ENCODE results near the gene THRB. TPM values are rescaled to one million over a fixed set of nuclear protein-coding genes. Genes with fewer than 3 reads are reported as not detected.

The THRB gene
- polyA plus RNA-seq, 1 of the 3 experiments (the other 2 are of a cell fraction): 0.02 TPM

DNA sequence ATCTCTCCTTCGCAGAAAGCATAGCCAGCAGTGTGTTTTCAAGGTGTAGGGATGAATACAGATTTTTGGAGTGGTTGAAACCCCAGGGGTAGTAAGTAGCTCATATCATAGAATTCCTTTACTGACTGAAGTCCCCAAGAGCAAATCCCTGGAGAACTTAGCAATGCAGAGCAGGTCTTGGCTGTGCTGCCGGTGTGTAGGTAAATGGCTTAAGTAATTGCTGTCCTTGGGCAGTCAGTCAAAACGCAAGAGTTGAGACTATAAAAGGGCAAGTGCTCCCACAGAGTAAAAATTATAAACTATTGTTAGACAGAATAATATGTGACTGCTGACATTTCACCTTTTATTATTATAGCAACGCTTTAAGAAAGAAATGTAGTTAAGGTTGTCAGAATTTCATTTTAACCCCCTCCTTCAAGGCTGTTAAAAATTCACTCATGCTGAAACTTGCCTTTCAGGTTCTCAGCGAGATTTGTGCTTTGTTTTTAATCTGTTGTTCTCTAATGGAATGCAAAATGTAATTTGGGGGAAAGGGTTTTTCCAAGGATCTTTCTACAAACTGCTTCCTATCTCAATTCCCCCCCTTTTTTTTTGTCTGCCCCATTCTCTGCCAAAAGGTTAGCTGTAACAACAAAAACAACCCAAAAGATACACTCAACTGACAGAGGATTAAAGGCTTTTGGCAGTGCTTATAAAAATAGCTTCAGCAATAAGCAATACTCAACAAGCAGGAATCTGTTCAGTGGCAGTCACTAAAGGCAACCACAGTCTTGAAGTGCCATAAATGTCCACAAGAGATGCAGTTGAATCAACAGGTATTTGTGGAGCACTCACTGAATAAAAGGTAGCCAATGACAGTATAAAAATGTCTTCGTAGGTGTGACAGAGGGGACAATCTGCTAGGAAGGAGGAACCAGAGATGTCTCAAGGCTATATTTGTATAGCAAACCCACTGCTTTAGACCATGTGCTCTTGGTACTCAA, 105.3 kb downstream of the THRB start:
- Histone ChIP-seq H3K9me3 (no peaks in the 10 kb centered on the region), H3K27ac (ENCODE audit: low read depth in 2 of 2, low read length in 1 of 2) (no peak overlapping the region), H3K9ac (no peak overlapping the region), H3K4me1 (ENCODE audit: control insufficient read depth in 1 of 2, insufficient read depth in 2 of 2, low read depth in 1 of 2, low read length in 1 of 2) (no peaks in the 10 kb centered on the region; a peak in 1 of 4 replicates), H3K27me3 (ENCODE audit: insufficient read depth) (no peaks in the 10 kb centered on the region), H3K79me2 (ENCODE audit: insufficient read depth) (no peaks in the 10 kb centered on the region), H3K36me3 (replicated peaks in 1 of 2; ENCODE audit: control insufficient read depth in 1 of 2, insufficient read depth in 2 of 2, low read length in 1 of 2) (no peaks in the 10 kb centered on the region), H3F3A (replicated peaks; ENCODE audit: insufficient read depth) (no peaks in the 10 kb centered on the region), H3K9me2 (no peaks in the 10 kb centered on the region), H2AFZ (ENCODE audit: low read depth) (no peak overlapping the region), H3K4me2 (no peak overlapping the region), H3K4me3 (ENCODE audit: low read depth in 2 of 2, low read length in 1 of 2) (no peak overlapping the region), H4K20me1 (ENCODE audit: insufficient read depth) (no peaks in the 10 kb centered on the region)
- TF ChIP-seq TEAD4 (IDR thresholded peaks at IDR 0.05; ENCODE audit: borderline replicate concordance, insufficient read depth): no peak
- no peak for TF ChIP-seq TAF1 (IDR thresholded peaks at IDR 0.05; ENCODE audit: borderline replicate concordance, low read depth, low read length)
- TF ChIP-seq JUND (IDR thresholded peaks at IDR 0.05): no peak
- TF ChIP-seq POLR2AphosphoS5 (IDR thresholded peaks at IDR 0.05; ENCODE audit: low read depth, low read length): no peak
- no peak for TF ChIP-seq YY1 (IDR thresholded peaks at IDR 0.05; ENCODE audit: low read depth)
- TF ChIP-seq FOSL2 (IDR thresholded peaks at IDR 0.05; ENCODE audit: borderline replicate concordance, low read depth): no peak
- TF ChIP-seq SMC3 (IDR thresholded peaks at IDR 0.05; ENCODE audit: low read depth, low read length): no peak
- TF ChIP-seq, protein P1, sequence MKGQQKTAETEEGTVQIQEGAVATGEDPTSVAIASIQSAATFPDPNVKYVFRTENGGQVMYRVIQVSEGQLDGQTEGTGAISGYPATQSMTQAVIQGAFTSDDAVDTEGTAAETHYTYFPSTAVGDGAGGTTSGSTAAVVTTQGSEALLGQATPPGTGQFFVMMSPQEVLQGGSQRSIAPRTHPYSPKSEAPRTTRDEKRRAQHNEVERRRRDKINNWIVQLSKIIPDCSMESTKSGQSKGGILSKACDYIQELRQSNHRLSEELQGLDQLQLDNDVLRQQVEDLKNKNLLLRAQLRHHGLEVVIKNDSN (IDR thresholded peaks at IDR 0.05; ENCODE audit: borderline replicate concordance, low read depth): no peak
- TF ChIP-seq MXI1 (IDR thresholded peaks at IDR 0.05; ENCODE audit: low read depth, low read length): no peak
- TF ChIP-seq, protein P2, sequence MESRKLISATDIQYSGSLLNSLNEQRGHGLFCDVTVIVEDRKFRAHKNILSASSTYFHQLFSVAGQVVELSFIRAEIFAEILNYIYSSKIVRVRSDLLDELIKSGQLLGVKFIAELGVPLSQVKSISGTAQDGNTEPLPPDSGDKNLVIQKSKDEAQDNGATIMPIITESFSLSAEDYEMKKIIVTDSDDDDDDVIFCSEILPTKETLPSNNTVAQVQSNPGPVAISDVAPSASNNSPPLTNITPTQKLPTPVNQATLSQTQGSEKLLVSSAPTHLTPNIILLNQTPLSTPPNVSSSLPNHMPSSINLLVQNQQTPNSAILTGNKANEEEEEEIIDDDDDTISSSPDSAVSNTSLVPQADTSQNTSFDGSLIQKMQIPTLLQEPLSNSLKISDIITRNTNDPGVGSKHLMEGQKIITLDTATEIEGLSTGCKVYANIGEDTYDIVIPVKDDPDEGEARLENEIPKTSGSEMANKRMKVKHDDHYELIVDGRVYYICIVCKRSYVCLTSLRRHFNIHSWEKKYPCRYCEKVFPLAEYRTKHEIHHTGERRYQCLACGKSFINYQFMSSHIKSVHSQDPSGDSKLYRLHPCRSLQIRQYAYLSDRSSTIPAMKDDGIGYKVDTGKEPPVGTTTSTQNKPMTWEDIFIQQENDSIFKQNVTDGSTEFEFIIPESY (IDR thresholded peaks at IDR 0.05; ENCODE audit: borderline replicate concordance, low read depth): no peak
- no peak for TF ChIP-seq EP300 (IDR thresholded peaks at IDR 0.05; ENCODE audit: borderline replicate concordance in 1 of 2, low read depth in 1 of 2, low read length in 1 of 2)
- no peak for TF ChIP-seq RXRA (IDR thresholded peaks at IDR 0.05; ENCODE audit: borderline replicate concordance, low read depth)
- no peak for DNase-seq
- 56% methylated on average over 6 of the region's 6 CpGs for WGBS (ENCODE audit: low lambda C conversion rate)
- CTCF ChIA-PET: interaction anchor here (1.4 kb wide), 1 partner anchor 11 kb away, joined by 4 read pairs; no protein-coding TSS in a partner anchor
- POLR2A ChIA-PET: interaction anchor here (0.6 kb wide), 1 partner anchor 257 kb away, joined by 3 read pairs; no protein-coding TSS in a partner anchor

DNA sequence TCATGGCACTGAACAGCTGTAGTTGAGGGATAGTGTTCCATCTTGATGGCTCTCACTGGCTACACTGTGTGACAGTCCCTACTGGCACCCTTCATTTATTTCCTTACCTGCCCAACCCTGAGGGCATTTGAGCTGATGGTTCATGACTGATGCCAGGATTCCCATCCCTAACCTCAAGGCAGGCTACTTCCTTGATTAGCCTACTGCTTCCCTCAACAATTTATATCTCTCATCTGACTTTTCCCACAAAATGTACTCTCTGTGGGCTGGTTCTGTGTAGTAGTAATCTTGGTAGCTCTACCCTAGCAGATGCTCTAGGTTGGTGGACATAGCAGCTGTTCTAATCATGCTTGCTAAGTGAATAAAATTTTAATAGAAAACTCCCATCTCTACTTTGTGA, 106.0 kb downstream of the THRB start:
- Histone ChIP-seq H3K4me1 (ENCODE audit: control insufficient read depth in 1 of 2, insufficient read depth in 2 of 2, low read depth in 1 of 2, low read length in 1 of 2) (no peaks in the 10 kb centered on the region; a peak in 1 of 4 replicates), H2AFZ (ENCODE audit: low read depth) (no peak overlapping the region), H3K79me2 (ENCODE audit: insufficient read depth) (no peaks in the 10 kb centered on the region), H3K9ac (no peak overlapping the region), H3K4me2 (no peak overlapping the region), H3K4me3 (ENCODE audit: low read depth in 2 of 2, low read length in 1 of 2) (no peak overlapping the region), H3K9me3 (no peaks in the 10 kb centered on the region), H3K27ac (ENCODE audit: low read depth in 2 of 2, low read length in 1 of 2) (no peak overlapping the region), H3K36me3 (replicated peaks in 1 of 2; ENCODE audit: control insufficient read depth in 1 of 2, insufficient read depth in 2 of 2, low read length in 1 of 2) (no peaks in the 10 kb centered on the region), H4K20me1 (ENCODE audit: insufficient read depth) (no peaks in the 10 kb centered on the region), H3K9me2 (no peaks in the 10 kb centered on the region), H3K27me3 (ENCODE audit: insufficient read depth) (no peaks in the 10 kb centered on the region), H3F3A (replicated peaks; ENCODE audit: insufficient read depth) (no peaks in the 10 kb centered on the region)
- POLR2A ChIA-PET: no interaction called here
- no peak for DNase-seq
- CTCF ChIA-PET: interaction anchor here (1.4 kb wide), 1 partner anchor 10 kb away, joined by 4 read pairs; no protein-coding TSS in a partner anchor
- TF ChIP-seq FOXJ3 (CRISPR knock-in tag; IDR thresholded peaks at IDR 0.05) (no peak), EZH2phosphoT487 (IDR thresholded peaks at IDR 0.05; ENCODE audit: borderline replicate concordance, low read depth) (no peak), TAF1 (IDR thresholded peaks at IDR 0.05; ENCODE audit: borderline replicate concordance, low read depth, low read length) (no peak), FOSL2 (IDR thresholded peaks at IDR 0.05; ENCODE audit: borderline replicate concordance, low read depth) (no peak), GATA2 (CRISPR knock-in tag; IDR thresholded peaks at IDR 0.05) (no peak), MEF2A (IDR thresholded peaks at IDR 0.05; ENCODE audit: borderline replicate concordance, low read depth) (no peak), ELF1 (IDR thresholded peaks at IDR 0.05) (no peak), EP300 (IDR thresholded peaks at IDR 0.05; ENCODE audit: borderline replicate concordance in 1 of 2, low read depth in 1 of 2, low read length in 1 of 2) (no peak), SIN3A (IDR thresholded peaks at IDR 0.05; ENCODE audit: borderline replicate concordance, low read depth, low read length) (no peak), MXI1 (IDR thresholded peaks at IDR 0.05; ENCODE audit: low read depth, low read length) (no peak)
- TF ChIP-seq, protein P3, sequence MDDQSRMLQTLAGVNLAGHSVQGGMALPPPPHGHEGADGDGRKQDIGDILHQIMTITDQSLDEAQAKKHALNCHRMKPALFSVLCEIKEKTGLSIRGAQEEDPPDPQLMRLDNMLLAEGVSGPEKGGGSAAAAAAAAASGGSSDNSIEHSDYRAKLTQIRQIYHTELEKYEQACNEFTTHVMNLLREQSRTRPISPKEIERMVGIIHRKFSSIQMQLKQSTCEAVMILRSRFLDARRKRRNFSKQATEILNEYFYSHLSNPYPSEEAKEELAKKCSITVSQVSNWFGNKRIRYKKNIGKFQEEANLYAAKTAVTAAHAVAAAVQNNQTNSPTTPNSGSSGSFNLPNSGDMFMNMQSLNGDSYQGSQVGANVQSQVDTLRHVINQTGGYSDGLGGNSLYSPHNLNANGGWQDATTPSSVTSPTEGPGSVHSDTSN (IDR thresholded peaks at IDR 0.05): no peak
- TF ChIP-seq, protein P4, sequence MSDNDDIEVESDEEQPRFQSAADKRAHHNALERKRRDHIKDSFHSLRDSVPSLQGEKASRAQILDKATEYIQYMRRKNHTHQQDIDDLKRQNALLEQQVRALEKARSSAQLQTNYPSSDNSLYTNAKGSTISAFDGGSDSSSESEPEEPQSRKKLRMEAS (IDR thresholded peaks at IDR 0.05; ENCODE audit: low read depth): no peak
- TF ChIP-seq, protein P5, sequence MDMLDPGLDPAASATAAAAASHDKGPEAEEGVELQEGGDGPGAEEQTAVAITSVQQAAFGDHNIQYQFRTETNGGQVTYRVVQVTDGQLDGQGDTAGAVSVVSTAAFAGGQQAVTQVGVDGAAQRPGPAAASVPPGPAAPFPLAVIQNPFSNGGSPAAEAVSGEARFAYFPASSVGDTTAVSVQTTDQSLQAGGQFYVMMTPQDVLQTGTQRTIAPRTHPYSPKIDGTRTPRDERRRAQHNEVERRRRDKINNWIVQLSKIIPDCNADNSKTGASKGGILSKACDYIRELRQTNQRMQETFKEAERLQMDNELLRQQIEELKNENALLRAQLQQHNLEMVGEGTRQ (IDR thresholded peaks at IDR 0.05; ENCODE audit: borderline replicate concordance, low read depth, low read length): no peak
